PC-9 (cell line): Measurements from ENCODE around the gene ACAT2. TPM values are rescaled to one million over a fixed set of nuclear protein-coding genes. Genes with fewer than 3 reads are reported as not detected.

Experiments
- BruUV-seq: library from RNA; stranded (reverse); fragments of 400-500 nt; replicated peaks from 2 replicates; lab custom pipeline; 2021; lab: Mats Ljungman, UMichigan
- CTCF ChIA-PET: fragments of 300-600 bp; sonication (Branson Sonifier 250); formaldehyde crosslinking; loops from one replicate; lab custom pipeline; 2022; ENCODE audit warnings: antibody characterized with exemption; lab: Charles Lee
- POLR2A ChIA-PET: fragments of 300-600 bp; sonication (Branson Sonifier 250); formaldehyde crosslinking; loops from one replicate; lab custom pipeline; 2022; ENCODE audit warnings: antibody characterized with exemption; ENCODE audit not compliant: unreplicated experiment; lab: Charles Lee
- DNase-seq, 2 experiments: peaks; one replicate each; pipeline versions ENCODE4 v3.0.0 to v3.0.0-alpha.2; 2015 to 2022; ENCODE audit warnings: mixed read lengths in 1 of 2
- H2AFZ ChIP-seq: fragments of 200-600 bp; sonication (generic); 2 replicates; pipeline ENCODE4 v1.8.1; 2017; ENCODE audit warnings: antibody characterized with exemption
- H3F3A ChIP-seq: fragments of 200-600 bp; sonication (generic); 2 replicates; pipeline ENCODE4 v1.8.1; 2017; ENCODE audit warnings: antibody characterized with exemption, mild to moderate bottlenecking, low read depth; ENCODE audit not compliant: insufficient read depth
- H3K27ac ChIP-seq: fragments of 200-600 bp; sonication (generic); 2 replicates; pipeline ENCODE4 v1.6.1; 2016; ENCODE audit warnings: mixed run types
- H3K27me3 ChIP-seq: fragments of 200-600 bp; sonication (generic); 2 replicates; pipeline ENCODE4 v1.6.1; 2016; ENCODE audit warnings: low read depth, mixed run types; ENCODE audit not compliant: insufficient read depth
- H3K36me3 ChIP-seq: fragments of 200-600 bp; sonication (generic); 2 replicates; pipeline ENCODE4 v1.6.1; 2016; ENCODE audit warnings: low read depth, mixed run types
- H3K4me1 ChIP-seq: fragments of 200-600 bp; sonication (generic); replicated peaks from 2 replicates; pipeline ENCODE4 v1.6.1; 2016; ENCODE audit warnings: mixed run types; ENCODE audit not compliant: insufficient read depth
- H3K4me2 ChIP-seq: fragments of 200-600 bp; sonication (generic); 2 replicates; pipeline ENCODE4 v1.6.1; 2017; ENCODE audit warnings: mixed run types
- H3K4me3 ChIP-seq: fragments of 200-600 bp; sonication (generic); 2 replicates; pipeline ENCODE4 v1.6.1; 2016; ENCODE audit warnings: mixed run types
- H3K79me2 ChIP-seq: fragments of 200-600 bp; sonication (generic); 2 replicates; pipeline ENCODE4 v1.6.1; 2017; ENCODE audit warnings: low read depth, mixed run types
- H3K9me2 ChIP-seq: fragments of 200-600 bp; sonication (generic); 2 replicates; pipeline ENCODE4 v1.8.1; 2017; ENCODE audit warnings: mild to moderate bottlenecking; ENCODE audit not compliant: insufficient read depth
- H3K9me3 ChIP-seq: fragments of 200-600 bp; sonication (generic); 2 replicates; pipeline ENCODE4 v1.8.1; 2016; ENCODE audit warnings: low read depth; ENCODE audit not compliant: insufficient read depth
- H4K20me1 ChIP-seq: fragments of 200-600 bp; sonication (generic); 2 replicates; pipeline ENCODE4 v1.8.1; 2017; ENCODE audit not compliant: insufficient read depth
- CTCF ChIP-seq: fragments of 200-600 bp; sonication (generic); conservative IDR thresholded peaks from 2 replicates; pipeline ENCODE4 v1.6.1; 2017; ENCODE audit warnings: mixed run types, antibody characterized with exemption, mild to moderate bottlenecking, moderate library complexity
- EZH2 ChIP-seq: fragments of 200-600 bp; sonication (generic); IDR thresholded peaks from 2 replicates; pipeline ENCODE4 v1.8.0; 2017; ENCODE audit warnings: antibody characterized with exemption, low read depth
- intact Hi-C: fragments of 100-400 bp; cut with micrococcal nuclease; formaldehyde crosslinking; loops from one replicate; pipeline ENCODE4 v1.10.0; 2022; ENCODE audit not compliant: unreplicated experiment
- total RNA-seq: library from RNA; stranded (reverse); gene quantifications from 2 replicates; pipeline ENCODE4 v1.2.3, GENCODE V29; 2021

The ACAT2 gene
- total RNA-seq, 1 experiment from 2014 or later, result 71.0 TPM

GRCh38 chr6:159760602-159761057, 1.2 kb upstream of the ACAT2 start:
- H3K9me2 ChIP-seq, result no peaks in the 10 kb centered on the region
- H3K27me3 ChIP-seq, result no peaks in the 10 kb centered on the region
- peak overlapping the region; percentile 76 for H3K4me2 ChIP-seq
- peak; percentile 29 to 66 for DNase-seq
- H3K9me3 ChIP-seq, result no peaks in the 10 kb centered on the region
- CTCF ChIA-PET, result no interaction called here
- H3K4me1 ChIP-seq, result peaks cover 14% of the 10 kb centered on the region
- peak overlapping the region; percentile 98; the same call in 1 of the 2 replicates for H2AFZ ChIP-seq
- peaks cover 11% of the 10 kb centered on the region; the same call in 1 of the 2 replicates for H3K36me3 ChIP-seq
- intact Hi-C loops, result no loop called here
- peak overlapping the region; percentile 79 for H3K27ac ChIP-seq
- peaks cover 4% of the 10 kb centered on the region; the same call in 1 of the 2 replicates for H4K20me1 ChIP-seq
- TF ChIP-seq CTCF (no peak), EZH2 (no peak)
- no TSS peak for BruUV-seq
- H3K4me3 ChIP-seq, result peak overlapping the region; percentile 98; the same call in 1 of the 2 replicates
- POLR2A ChIA-PET, result no interaction called here
- H3F3A ChIP-seq, result peaks cover 40% of the 10 kb centered on the region
- H3K79me2 ChIP-seq, result peaks cover 12% of the 10 kb centered on the region; the same call in 1 of the 2 replicates

GRCh38 chr6:159761129-159761872, 544 bp upstream of the ACAT2 start:
- Histone ChIP-seq H3K27ac (peak overlapping the region; percentile 79), H3F3A (peaks cover 36% of the 10 kb centered on the region), H3K4me2 (peak overlapping the region; percentile 76), H3K4me1 (peaks cover 14% of the 10 kb centered on the region), H3K9me3 (no peaks in the 10 kb centered on the region), H3K79me2 (peaks cover 12% of the 10 kb centered on the region; the same call in 1 of the 2 replicates), H3K9me2 (no peaks in the 10 kb centered on the region), H2AFZ (peak overlapping the region; percentile 98), H4K20me1 (peaks cover 4% of the 10 kb centered on the region; the same call in 1 of the 2 replicates), H3K4me3 (peak overlapping the region; percentile 98), H3K27me3 (no peaks in the 10 kb centered on the region), H3K36me3 (peaks cover 6% of the 10 kb centered on the region; the same call in 1 of the 2 replicates)
- TSS peak; percentile 80 for BruUV-seq
- ChIA-PET POLR2A (interaction anchor here (0.6 to 1.0 kb wide), 2 partner anchors 29 to 76 kb away, joined by 3 to 9 read pairs; no protein-coding TSS in a partner anchor), CTCF (no interaction called here)
- TF ChIP-seq EZH2 (no peak), CTCF (no peak)
- intact Hi-C loops, result no loop called here
- DNase-seq, result peak in 1 of 2 experiments; percentile 6

- Histone ChIP-seq H3K9me3 (no peaks in the 10 kb centered on the region), H3K36me3 (peaks cover 6% of the 10 kb centered on the region), H2AFZ (peak overlapping the region; percentile 94), H3K79me2 (peaks cover 12% of the 10 kb centered on the region; the same call in 1 of the 2 replicates), H3K4me1 (peaks cover 14% of the 10 kb centered on the region), H3K9me2 (no peaks in the 10 kb centered on the region), H3K27ac (no peak overlapping the region), H3K4me2 (peak overlapping the region; percentile 76), H3F3A (peaks cover 28% of the 10 kb centered on the region), H3K4me3 (peak overlapping the region; percentile 98), H4K20me1 (peaks cover 4% of the 10 kb centered on the region; the same call in 1 of the 2 replicates), H3K27me3 (no peaks in the 10 kb centered on the region)
- ChIA-PET CTCF (no interaction called here), POLR2A (interaction anchor here (0.6 kb wide), 1 partner anchor 24 kb away, joined by 5 read pairs; no protein-coding TSS in a partner anchor)
- intact Hi-C loops, result loop anchor here (1.0 to 2.0 kb wide), 3 partner anchors 26 to 69 kb away; partner anchors contain the start of genes SOD2, TCP1 and WTAP
- TF ChIP-seq CTCF (no peak), EZH2 (no peak)
- no peak for DNase-seq
- no TSS peak for BruUV-seq
Observed at GRCh38 chr6:159762681-159763293, 942 bp downstream of the ACAT2 start.
